ENCODE data around the gene DOK3.

The DOK3 gene

GRCh38 chr5:177509381-177509951 is at the start of gene DOK3:
Gene DOK3, minus strand, starts transcription at chr5:177509826. Its CDS starts 286 bp downstream, at chr5:177509540.
- H3K4me1 ChIP-seq (ENCODE audit: control insufficient read depth, insufficient read depth, low read length) = no peaks in the 10 kb centered on the region
- peak within 1 kb of the TSS; percentile 5 for H3K27ac ChIP-seq (ENCODE audit: low read depth, low read length)
- H3K4me3 ChIP-seq (ENCODE audit: low read length) = peak within 1 kb of the TSS; percentile 58
- H3K36me3 ChIP-seq (ENCODE audit: control insufficient read depth, insufficient read depth, low read length) = peaks cover 17% of the 10 kb centered on the region
- H3K27me3 ChIP-seq (ENCODE audit: control insufficient read depth, insufficient read depth, low read length) = no peaks in the 10 kb centered on the region
- no peak within 1 kb of the TSS for H3K9ac ChIP-seq (ENCODE audit: low read length)

DNA sequence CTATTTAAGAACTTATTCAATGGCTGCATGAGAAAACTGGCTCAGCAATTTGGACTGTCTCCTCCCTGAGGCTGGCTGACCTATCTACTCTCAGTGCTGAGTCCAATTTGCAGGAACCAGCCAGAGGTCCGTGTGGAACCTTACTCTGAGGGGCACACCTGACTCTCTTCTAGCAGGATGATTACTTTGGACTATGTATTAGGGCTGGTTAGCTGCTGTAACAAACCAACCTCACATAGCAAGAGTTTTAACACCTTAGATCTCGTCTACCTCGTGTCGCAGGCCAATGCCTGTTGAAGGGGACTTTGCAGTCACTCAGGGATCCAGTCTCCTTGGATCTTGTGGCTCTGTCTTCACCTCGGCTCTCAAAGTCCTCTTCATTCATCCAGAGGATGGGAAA is 48.2 kb upstream of the DOK3 start:
- Histone ChIP-seq H3K4me1 (ENCODE audit: control insufficient read depth, insufficient read depth, low read length) (peaks cover 3% of the 10 kb centered on the region), H3K4me3 (ENCODE audit: low read length) (no peak overlapping the region), H3K36me3 (ENCODE audit: control insufficient read depth, insufficient read depth, low read length) (no peaks in the 10 kb centered on the region), H3K27me3 (ENCODE audit: control insufficient read depth, insufficient read depth, low read length) (no peaks in the 10 kb centered on the region), H3K9ac (ENCODE audit: low read length) (no peak overlapping the region), H3K27ac (ENCODE audit: low read depth, low read length) (no peak overlapping the region)

DNA sequence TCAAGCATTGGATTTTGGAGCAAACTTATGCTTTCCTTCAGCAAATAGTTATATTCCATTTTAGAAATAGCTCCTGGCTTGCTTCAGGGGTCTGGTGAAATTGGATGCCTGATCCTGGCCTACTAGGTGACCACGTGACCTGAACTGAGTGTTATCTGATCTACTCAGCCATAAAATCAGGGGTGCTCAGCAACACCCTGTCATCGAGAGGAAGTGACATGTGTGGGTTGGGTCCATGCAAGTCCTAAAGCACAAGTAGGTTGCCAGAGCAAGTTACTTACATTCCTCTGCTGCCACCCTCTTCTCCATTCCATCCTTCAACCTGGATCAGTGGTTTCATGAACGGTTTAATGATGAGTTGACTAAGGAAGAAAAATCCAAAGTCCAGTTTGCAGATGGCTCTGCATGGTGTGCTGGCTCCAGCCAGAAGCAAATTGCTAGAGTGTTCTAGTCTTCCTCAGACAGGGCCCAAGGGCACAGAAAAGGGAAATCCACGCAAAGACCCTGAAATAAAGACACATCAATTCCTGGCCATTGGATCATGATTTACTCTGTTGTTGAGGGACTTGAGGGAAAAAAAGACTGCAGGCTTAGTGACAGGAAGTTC is 47.5 kb upstream of the DOK3 start:
- Histone ChIP-seq H3K4me1 (ENCODE audit: control insufficient read depth, insufficient read depth, low read length) (peaks cover 8% of the 10 kb centered on the region), H3K9ac (ENCODE audit: low read length) (no peak overlapping the region), H3K27me3 (ENCODE audit: control insufficient read depth, insufficient read depth, low read length) (no peaks in the 10 kb centered on the region), H3K27ac (ENCODE audit: low read depth, low read length) (no peak overlapping the region), H3K4me3 (ENCODE audit: low read length) (no peak overlapping the region), H3K36me3 (ENCODE audit: control insufficient read depth, insufficient read depth, low read length) (no peaks in the 10 kb centered on the region)

DNA sequence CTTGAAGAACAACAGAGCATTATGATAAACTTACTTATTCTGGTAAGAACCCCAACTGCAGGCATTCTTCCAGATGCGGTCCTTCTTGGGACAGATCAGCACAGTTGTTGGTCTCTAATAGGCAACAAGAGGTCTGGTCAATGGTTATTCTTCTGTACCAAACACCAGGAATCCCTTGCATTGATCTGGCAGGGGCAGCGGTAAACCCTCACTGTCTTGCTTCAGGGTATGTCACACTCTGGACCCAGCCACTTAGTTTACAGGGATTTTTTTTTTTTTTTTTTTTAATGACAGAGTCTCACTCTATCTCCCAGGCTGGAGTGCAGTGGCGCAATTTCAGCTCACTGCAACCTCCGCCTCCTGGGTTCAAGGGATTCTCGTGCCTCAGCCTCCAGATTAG is 46.0 kb upstream of the DOK3 start:
- Histone ChIP-seq H3K27ac (ENCODE audit: low read depth, low read length) (no peak overlapping the region), H3K27me3 (ENCODE audit: control insufficient read depth, insufficient read depth, low read length) (no peaks in the 10 kb centered on the region), H3K36me3 (ENCODE audit: control insufficient read depth, insufficient read depth, low read length) (no peaks in the 10 kb centered on the region), H3K4me3 (ENCODE audit: low read length) (no peak overlapping the region), H3K4me1 (ENCODE audit: control insufficient read depth, insufficient read depth, low read length) (peaks cover 8% of the 10 kb centered on the region), H3K9ac (ENCODE audit: low read length) (no peak overlapping the region)

DNA sequence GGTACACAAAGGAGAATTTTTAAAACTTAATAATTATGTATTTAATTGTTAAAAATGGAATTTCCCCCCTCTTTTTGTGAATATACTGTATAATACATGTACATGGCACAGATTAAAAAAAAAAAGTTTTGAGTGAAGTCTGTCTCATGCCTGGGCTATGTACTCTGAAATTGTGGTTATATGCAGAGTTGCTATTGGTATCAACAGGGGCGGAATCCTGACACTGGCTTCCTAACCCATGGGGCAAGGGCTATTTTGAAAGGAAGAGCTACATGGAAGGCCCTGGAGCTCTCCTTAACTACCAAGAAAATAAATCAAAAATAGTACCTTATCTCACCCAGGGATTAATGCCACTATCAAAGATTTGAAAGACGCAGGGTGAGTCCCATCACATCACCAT is 45.6 kb upstream of the DOK3 start:
- Histone ChIP-seq H3K4me3 (ENCODE audit: low read length) (peak overlapping the region; percentile 72), H3K36me3 (ENCODE audit: control insufficient read depth, insufficient read depth, low read length) (peaks cover 3% of the 10 kb centered on the region), H3K4me1 (ENCODE audit: control insufficient read depth, insufficient read depth, low read length) (peaks cover 8% of the 10 kb centered on the region), H3K27me3 (ENCODE audit: control insufficient read depth, insufficient read depth, low read length) (no peaks in the 10 kb centered on the region), H3K9ac (ENCODE audit: low read length) (no peak overlapping the region), H3K27ac (ENCODE audit: low read depth, low read length) (no peak overlapping the region)

DNA sequence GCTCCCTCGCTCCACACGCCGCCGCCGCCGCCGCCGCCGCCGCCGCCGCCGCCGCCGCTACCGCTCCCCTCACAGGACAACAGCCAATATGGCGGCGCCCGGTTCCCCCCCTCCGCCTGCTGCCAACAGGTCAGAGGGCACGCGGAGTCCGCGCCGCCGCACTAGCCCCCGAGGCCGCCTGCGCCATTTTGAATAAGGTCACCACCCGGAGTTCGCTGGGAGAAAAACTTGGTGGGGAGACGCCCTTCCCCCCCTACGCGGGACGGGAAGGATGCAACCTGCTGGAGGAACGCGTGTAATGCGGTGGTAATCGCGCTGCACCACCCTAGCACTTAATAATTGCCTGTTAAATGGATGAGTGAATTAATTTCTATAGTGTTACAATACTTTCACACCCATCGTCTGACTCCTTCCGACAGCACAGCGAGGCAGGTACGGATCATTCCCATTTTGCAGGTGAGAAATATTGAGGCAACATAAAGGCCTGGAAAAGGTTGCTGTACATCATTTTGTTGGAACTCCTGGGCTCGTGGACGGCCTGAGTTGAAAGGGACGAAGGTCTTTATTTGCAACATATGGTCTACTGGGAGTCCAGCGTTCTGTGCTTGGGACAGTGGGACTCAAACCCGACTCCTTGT is 45.0 kb upstream of the DOK3 start, which contains the start of gene FAM193B:
Gene FAM193B (minus strand): TSS at position 90 of the 638 bp plus-strand sequence. CDS start 105 bp downstream, outside the sequence.
- H3K36me3 ChIP-seq (ENCODE audit: control insufficient read depth, insufficient read depth, low read length) = peaks cover 4% of the 10 kb centered on the region
- peak within 1 kb of the TSS; percentile 80 for H3K4me3 ChIP-seq (ENCODE audit: low read length)
- H3K9ac ChIP-seq (ENCODE audit: low read length) = peak within 1 kb of the TSS; percentile 16
- peaks cover 8% of the 10 kb centered on the region for H3K4me1 ChIP-seq (ENCODE audit: control insufficient read depth, insufficient read depth, low read length)
- peak within 1 kb of the TSS; percentile 55 for H3K27ac ChIP-seq (ENCODE audit: low read depth, low read length)
- H3K27me3 ChIP-seq (ENCODE audit: control insufficient read depth, insufficient read depth, low read length) = no peaks in the 10 kb centered on the region

GRCh38 chr5:177553671-177554429 is 44.2 kb upstream of the DOK3 start:
- Histone ChIP-seq H3K36me3 (ENCODE audit: control insufficient read depth, insufficient read depth, low read length) (peaks cover 4% of the 10 kb centered on the region), H3K4me3 (ENCODE audit: low read length) (peak overlapping the region; percentile 80), H3K9ac (ENCODE audit: low read length) (peak overlapping the region; percentile 16), H3K27ac (ENCODE audit: low read depth, low read length) (peak overlapping the region; percentile 55), H3K27me3 (ENCODE audit: control insufficient read depth, insufficient read depth, low read length) (no peaks in the 10 kb centered on the region), H3K4me1 (ENCODE audit: control insufficient read depth, insufficient read depth, low read length) (peaks cover 8% of the 10 kb centered on the region)

- peak overlapping the region; percentile 1 for H3K9ac ChIP-seq (ENCODE audit: low read length)
- no peaks in the 10 kb centered on the region for H3K27me3 ChIP-seq (ENCODE audit: control insufficient read depth, insufficient read depth, low read length)
- H3K36me3 ChIP-seq (ENCODE audit: control insufficient read depth, insufficient read depth, low read length) = peaks cover 4% of the 10 kb centered on the region
- peaks cover 11% of the 10 kb centered on the region for H3K4me1 ChIP-seq (ENCODE audit: control insufficient read depth, insufficient read depth, low read length)
- H3K27ac ChIP-seq (ENCODE audit: low read depth, low read length) = no peak overlapping the region
- peak overlapping the region; percentile 80 for H3K4me3 ChIP-seq (ENCODE audit: low read length)
These were observed 43.3 kb upstream of the DOK3 start for GRCh38 chr5:177552839-177553455.

DNA sequence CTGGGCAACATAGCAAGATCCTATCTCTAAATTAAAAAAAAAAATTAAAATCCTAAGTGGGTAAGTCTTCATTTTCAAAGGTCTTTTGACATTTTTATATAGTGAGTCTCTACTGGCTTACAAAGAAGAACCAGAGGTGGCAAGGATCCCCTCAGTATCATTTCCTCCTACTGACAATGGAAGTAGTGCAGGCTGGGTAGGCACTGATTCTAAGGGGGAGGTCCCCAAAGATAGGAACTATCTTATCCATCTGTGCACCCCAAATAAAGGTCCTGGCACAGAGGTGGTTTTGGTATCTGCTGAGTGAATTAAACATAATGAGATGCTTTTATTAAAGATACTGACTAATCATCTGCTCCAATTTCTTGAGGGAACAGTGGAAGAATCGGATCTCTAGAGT is 40.5 kb upstream of the DOK3 start:
- Histone ChIP-seq H3K9ac (ENCODE audit: low read length) (no peak overlapping the region), H3K4me3 (ENCODE audit: low read length) (no peak overlapping the region), H3K4me1 (ENCODE audit: control insufficient read depth, insufficient read depth, low read length) (peaks cover 29% of the 10 kb centered on the region), H3K36me3 (ENCODE audit: control insufficient read depth, insufficient read depth, low read length) (peaks cover 4% of the 10 kb centered on the region), H3K27me3 (ENCODE audit: control insufficient read depth, insufficient read depth, low read length) (no peaks in the 10 kb centered on the region), H3K27ac (ENCODE audit: low read depth, low read length) (no peak overlapping the region)

- no peaks in the 10 kb centered on the region for H3K27me3 ChIP-seq (ENCODE audit: control insufficient read depth, insufficient read depth, low read length)
- peaks cover 29% of the 10 kb centered on the region for H3K4me1 ChIP-seq (ENCODE audit: control insufficient read depth, insufficient read depth, low read length)
- H3K36me3 ChIP-seq (ENCODE audit: control insufficient read depth, insufficient read depth, low read length) = peaks cover 4% of the 10 kb centered on the region
- H3K9ac ChIP-seq (ENCODE audit: low read length) = no peak overlapping the region
- no peak overlapping the region for H3K27ac ChIP-seq (ENCODE audit: low read depth, low read length)
- no peak overlapping the region for H3K4me3 ChIP-seq (ENCODE audit: low read length)
These were observed 38.9 kb upstream of the DOK3 start for GRCh38 chr5:177548495-177548894.

GRCh38 chr5:177547736-177548135 is 38.1 kb upstream of the DOK3 start:
- Histone ChIP-seq H3K4me3 (ENCODE audit: low read length) (no peak overlapping the region), H3K9ac (ENCODE audit: low read length) (no peak overlapping the region), H3K4me1 (ENCODE audit: control insufficient read depth, insufficient read depth, low read length) (peaks cover 25% of the 10 kb centered on the region), H3K36me3 (ENCODE audit: control insufficient read depth, insufficient read depth, low read length) (peaks cover 4% of the 10 kb centered on the region), H3K27me3 (ENCODE audit: control insufficient read depth, insufficient read depth, low read length) (no peaks in the 10 kb centered on the region), H3K27ac (ENCODE audit: low read depth, low read length) (no peak overlapping the region)

DNA sequence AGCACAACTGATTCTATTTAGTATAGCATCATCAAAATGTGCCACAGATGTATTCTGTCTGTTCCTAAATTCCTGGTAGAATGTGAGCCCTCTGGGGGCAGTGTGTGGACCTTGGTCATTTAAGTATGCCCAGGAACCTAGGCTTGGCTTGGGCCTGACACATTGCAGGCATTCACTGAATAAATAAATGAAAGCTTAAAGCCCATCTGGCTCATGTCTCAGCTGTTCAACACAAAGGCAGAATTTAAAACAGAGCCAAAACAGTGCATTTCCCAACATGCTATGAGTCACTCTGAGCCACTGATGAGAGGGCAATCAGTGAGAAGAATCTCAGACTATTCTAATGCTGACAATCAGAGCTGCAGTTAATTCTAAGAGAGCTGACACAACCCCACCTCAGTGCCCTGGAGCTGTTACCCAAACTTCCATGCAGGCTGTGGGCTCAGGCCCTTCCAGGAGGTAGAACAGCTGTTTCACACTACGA is 36.7 kb upstream of the DOK3 start:
- Histone ChIP-seq H3K4me1 (ENCODE audit: control insufficient read depth, insufficient read depth, low read length) (peaks cover 21% of the 10 kb centered on the region), H3K4me3 (ENCODE audit: low read length) (no peak overlapping the region), H3K27me3 (ENCODE audit: control insufficient read depth, insufficient read depth, low read length) (no peaks in the 10 kb centered on the region), H3K36me3 (ENCODE audit: control insufficient read depth, insufficient read depth, low read length) (peaks cover 4% of the 10 kb centered on the region), H3K9ac (ENCODE audit: low read length) (no peak overlapping the region), H3K27ac (ENCODE audit: low read depth, low read length) (peak overlapping the region; percentile 76)

Data from rectal smooth muscle tissue (tissue), 1 donor.